Uterus (tissue), 4 donors: ENCODE results near the gene CLTB. TPM values are rescaled to one million over a fixed set of nuclear protein-coding genes. Genes with fewer than 3 reads are reported as not detected.
"Not testable (repeated sequence)": the region's sequence is repeated elsewhere in the genome, so short reads cannot be mapped to it uniquely, and the experiment has no call there.

Experiments
- DNase-seq, 2 donors: peaks; one replicate each; pipeline ENCODE4 v3.0.0-alpha.2; 2019 to 2020
- H3K27ac ChIP-seq, 2 donors: fragments of 200-600 bp; sonication (generic); 1 replicate in 1 of 2; 2 replicates in 1 of 2; pipeline ENCODE4 v1.5.1; 2016 to 2018
- H3K27me3 ChIP-seq, 2 donors: fragments of 200-600 bp; sonication (generic); one replicate each; pipeline ENCODE4 v1.5.1; 2018 to 2019; ENCODE audit warnings: control low read depth in 1 of 2
- H3K36me3 ChIP-seq, 2 donors: fragments of 200-600 bp; sonication (generic); one replicate each; pipeline ENCODE4 v1.5.1; 2019; ENCODE audit warnings: control low read depth in 1 of 2
- H3K4me1 ChIP-seq, 2 donors: fragments of 200-600 bp; sonication (generic); one replicate each; pipeline ENCODE4 v1.5.1; 2018 to 2019; ENCODE audit warnings: control low read depth in 1 of 2
- H3K4me3 ChIP-seq, 2 donors: fragments of 200-600 bp; sonication (generic); 1 replicate in 1 of 2; 2 replicates in 1 of 2; pipeline ENCODE4 v1.5.1; 2018 to 2019; ENCODE audit warnings: mild to moderate bottlenecking in 1 of 2
- H3K9me3 ChIP-seq, 2 donors: fragments of 200-600 bp; sonication (generic); one replicate each; pipeline ENCODE4 v1.5.1; 2019; ENCODE audit warnings: control low read depth in 1 of 2
- POLR2A ChIP-seq, 2 donors: fragments of 450-650 bp; IDR thresholded peaks; one replicate each; pipeline ENCODE4 v1.6.1; 2016; ENCODE audit warnings: antibody characterized with exemption in 2 of 2, mild to moderate bottlenecking in 1 of 2, moderate library complexity in 1 of 2
- intact Hi-C: fragments of 100-400 bp; cut with DNase I; formaldehyde crosslinking; loops from one replicate; pipeline ENCODE4 v1.15.1; 2023; ENCODE audit warnings: low total_unique reads
- total RNA-seq, 4 donors: library from RNA; depleted of rRNA in 3 of 4; stranded (reverse); fragments of >200 nt in 3 of 4; gene quantifications; one replicate each; pipeline versions ENCODE4 v1.1.0 to v1.2.4, GENCODE V29; 2014 to 2023
- TF ChIP-seq, protein P1 (sequence below), 4 experiments: fragments of 200-600 bp in 2 of 4; fragments of 450-650 bp in 2 of 4; sonication (generic) in 2 of 4; IDR thresholded peaks; one replicate each; pipeline ENCODE4 v1.5.1; 2016 to 2019; ENCODE audit warnings: antibody characterized with exemption in 4 of 4, mild to moderate bottlenecking in 2 of 4, moderate library complexity in 1 of 4
- donor health status: DM: yes; HTN: yes; CAD: no.

The CLTB gene
- total RNA-seq, 4 donors from 2014 or later, result 34.7 to 162 (median 63.4) TPM

DNA sequence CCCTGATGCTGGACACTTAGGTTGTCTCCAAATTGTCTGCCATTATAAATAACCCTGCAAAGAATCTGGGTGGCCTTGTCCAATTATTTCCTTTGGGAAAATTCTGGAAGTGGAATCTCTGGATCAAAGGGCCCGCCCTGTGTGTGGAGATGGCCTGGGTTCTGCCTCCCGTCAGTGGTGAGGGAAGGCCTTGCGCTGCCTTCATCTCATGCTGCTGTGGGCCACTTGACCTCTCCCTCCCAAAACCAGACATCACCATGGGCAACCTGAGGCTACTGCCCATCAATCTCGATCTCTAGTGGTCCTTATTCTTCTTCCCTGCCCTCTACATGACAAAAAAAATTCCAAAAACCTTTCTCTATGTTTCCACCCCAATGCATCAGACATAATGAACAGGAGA, 6.6 kb downstream of the CLTB start:
- Histone ChIP-seq H3K9me3 (no peaks in the 10 kb centered on the region), H3K36me3 (no peaks in the 10 kb centered on the region), H3K27ac (no peak overlapping the region), H3K4me3 (no peak overlapping the region), H3K27me3 (no peaks in the 10 kb centered on the region), H3K4me1 (peaks cover 0 to 2% of the 10 kb centered on the region in 2 donors)
- no peak for TF ChIP-seq POLR2A (IDR thresholded peaks at IDR 0.05)
- TF ChIP-seq, protein P1, sequence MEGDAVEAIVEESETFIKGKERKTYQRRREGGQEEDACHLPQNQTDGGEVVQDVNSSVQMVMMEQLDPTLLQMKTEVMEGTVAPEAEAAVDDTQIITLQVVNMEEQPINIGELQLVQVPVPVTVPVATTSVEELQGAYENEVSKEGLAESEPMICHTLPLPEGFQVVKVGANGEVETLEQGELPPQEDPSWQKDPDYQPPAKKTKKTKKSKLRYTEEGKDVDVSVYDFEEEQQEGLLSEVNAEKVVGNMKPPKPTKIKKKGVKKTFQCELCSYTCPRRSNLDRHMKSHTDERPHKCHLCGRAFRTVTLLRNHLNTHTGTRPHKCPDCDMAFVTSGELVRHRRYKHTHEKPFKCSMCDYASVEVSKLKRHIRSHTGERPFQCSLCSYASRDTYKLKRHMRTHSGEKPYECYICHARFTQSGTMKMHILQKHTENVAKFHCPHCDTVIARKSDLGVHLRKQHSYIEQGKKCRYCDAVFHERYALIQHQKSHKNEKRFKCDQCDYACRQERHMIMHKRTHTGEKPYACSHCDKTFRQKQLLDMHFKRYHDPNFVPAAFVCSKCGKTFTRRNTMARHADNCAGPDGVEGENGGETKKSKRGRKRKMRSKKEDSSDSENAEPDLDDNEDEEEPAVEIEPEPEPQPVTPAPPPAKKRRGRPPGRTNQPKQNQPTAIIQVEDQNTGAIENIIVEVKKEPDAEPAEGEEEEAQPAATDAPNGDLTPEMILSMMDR (IDR thresholded peaks at IDR 0.05), result no peak
- intact Hi-C loops, result no loop called here
- no peak for DNase-seq

DNA sequence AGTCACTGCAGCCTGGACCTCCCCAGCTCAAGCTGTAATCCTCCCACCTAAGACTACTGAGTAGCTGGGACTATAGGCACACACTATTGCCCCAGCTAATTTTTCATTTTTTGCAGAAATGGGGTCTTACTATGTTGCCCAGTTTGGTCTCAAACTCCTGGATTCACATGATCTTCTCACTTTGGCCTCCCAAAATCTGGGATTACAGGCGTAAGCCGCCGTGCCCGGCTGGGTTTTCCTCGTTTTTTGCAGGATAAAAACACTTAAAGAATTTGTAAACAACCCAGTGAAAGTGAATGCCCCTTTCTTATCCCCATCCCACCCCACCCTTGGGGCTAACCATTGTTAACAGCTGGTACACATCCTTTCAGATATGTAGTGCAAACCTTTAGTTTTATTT, 7.7 kb downstream of the CLTB start:
- Histone ChIP-seq H3K27ac (no peak overlapping the region), H3K27me3 (no peaks in the 10 kb centered on the region), H3K9me3 (no peaks in the 10 kb centered on the region), H3K4me1 (no peaks in the 10 kb centered on the region), H3K4me3 (no peak overlapping the region), H3K36me3 (no peaks in the 10 kb centered on the region)
- intact Hi-C loops, result no loop called here
- no peak for TF ChIP-seq POLR2A (IDR thresholded peaks at IDR 0.05)
- TF ChIP-seq, protein P1 (IDR thresholded peaks at IDR 0.05), result no peak
- DNase-seq, result no peak

DNA sequence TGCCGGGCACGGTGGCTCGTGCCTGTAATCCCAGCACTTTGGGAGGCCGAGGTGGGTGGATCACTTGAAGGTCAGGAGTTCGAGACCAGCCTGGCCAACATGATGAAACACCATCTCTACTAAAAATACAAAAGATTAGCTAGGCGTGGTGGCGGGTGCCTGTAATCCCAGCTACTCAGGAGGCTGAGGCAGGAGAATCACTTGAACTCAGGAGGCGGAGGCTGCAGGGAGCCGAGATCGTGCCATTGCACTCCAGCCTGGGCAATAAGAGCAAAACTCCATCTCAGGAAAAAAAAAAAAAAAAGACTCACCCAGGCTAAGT, 8.1 kb downstream of the CLTB start:
- H3K9me3 ChIP-seq, H3K36me3 ChIP-seq, H3K4me3 ChIP-seq, intact Hi-C loops, DNase-seq, H3K27ac ChIP-seq, H3K27me3 ChIP-seq, H3K4me1 ChIP-seq: not testable (repeated sequence)

DNA sequence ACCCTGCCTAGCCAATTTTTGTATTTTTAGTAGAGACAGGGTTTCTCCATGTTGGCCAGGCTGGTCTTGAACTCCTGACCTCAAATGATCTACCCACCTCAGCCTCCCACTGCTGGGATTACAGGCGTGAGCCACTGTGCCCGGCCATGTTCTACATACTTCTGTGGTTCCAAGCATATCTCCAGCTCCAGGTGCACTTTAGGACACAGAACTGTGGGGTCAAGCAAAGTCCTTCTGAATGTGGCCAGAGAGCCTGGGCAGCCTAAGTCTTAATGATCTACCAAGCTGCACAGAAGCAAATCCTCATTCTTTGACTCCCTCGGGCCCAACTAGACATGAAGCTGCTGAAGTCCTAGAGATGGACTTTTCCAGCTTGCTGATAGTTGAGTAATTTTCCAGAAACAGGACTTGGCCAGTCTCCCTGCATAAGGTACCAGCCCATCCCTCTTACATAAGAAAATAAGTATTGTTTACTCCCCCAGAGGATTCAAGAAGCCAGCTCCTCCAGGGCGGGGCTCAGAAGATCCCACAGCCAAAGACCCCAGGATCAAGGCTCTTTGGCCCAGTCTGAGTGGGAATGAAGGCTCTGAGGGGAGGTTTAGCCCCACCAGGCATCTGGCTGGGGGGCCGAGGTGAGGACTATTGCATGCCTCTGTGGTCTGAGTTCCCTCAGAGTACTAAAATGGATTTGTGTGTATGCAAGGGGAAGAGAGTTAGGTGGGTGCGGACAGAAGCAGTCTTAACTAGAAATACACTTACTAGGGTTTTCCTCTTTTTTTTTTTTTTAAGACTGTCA, 8.7 kb downstream of the CLTB start:
- H3K9me3 ChIP-seq, result no peaks in the 10 kb centered on the region
- no peaks in the 10 kb centered on the region for H3K36me3 ChIP-seq

DNA sequence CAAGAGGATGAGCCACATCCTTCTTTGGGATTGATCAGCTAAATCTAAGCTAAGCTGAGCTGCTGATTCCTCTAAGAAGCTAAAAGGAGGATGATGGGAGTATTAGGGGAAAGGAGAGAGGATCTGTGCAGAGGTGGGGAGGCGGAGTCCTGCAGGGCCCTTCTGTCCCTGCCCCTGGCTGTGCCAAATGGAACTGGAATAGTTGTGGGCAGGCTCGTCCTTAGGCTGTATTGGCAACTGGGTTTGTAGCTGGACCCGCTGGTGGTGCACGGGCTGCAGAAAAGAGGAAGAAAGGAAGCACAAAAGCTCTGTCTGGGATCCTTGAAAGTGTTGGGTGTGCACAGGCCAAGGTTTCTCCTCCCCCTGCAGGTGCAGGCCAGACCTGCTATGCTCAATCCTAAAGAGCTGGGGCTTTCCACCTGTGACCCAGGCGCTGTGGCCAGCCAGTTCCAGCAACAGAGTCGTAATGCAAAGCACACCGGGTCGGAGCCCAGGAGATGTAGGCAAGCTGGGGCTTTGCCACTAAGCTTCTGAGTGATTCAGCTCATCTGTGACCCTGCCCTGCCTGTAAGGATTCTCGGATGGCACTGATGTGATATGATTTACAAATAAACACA, 9.8 kb downstream of the CLTB start:
- DNase-seq, result no peak
- no peak overlapping the region for H3K4me3 ChIP-seq
- intact Hi-C loops, result no loop called here
- H3K27ac ChIP-seq, result no peak overlapping the region
- TF ChIP-seq POLR2A (IDR thresholded peaks at IDR 0.05), result no peak
- TF ChIP-seq, protein P1 (IDR thresholded peaks at IDR 0.05), result no peak
- H3K4me1 ChIP-seq, result no peaks in the 10 kb centered on the region
- H3K9me3 ChIP-seq, result no peaks in the 10 kb centered on the region
- no peaks in the 10 kb centered on the region for H3K36me3 ChIP-seq
- H3K27me3 ChIP-seq, result no peaks in the 10 kb centered on the region

More for the DNA sequence above, 8.7 kb downstream of the CLTB start:
- no peaks in the 10 kb centered on the region for H3K27me3 ChIP-seq
- intact Hi-C loops, result no loop called here
- no peak overlapping the region for H3K4me3 ChIP-seq
- no peak for DNase-seq
- TF ChIP-seq POLR2A (IDR thresholded peaks at IDR 0.05), result no peak
- TF ChIP-seq, protein P1 (IDR thresholded peaks at IDR 0.05), result no peak
- no peak overlapping the region for H3K27ac ChIP-seq
- H3K4me1 ChIP-seq, result no peaks in the 10 kb centered on the region
